OCI-LY1 (cell line): ENCODE data around the gene ATXN1.
"Not testable (repeated sequence)": the region's sequence is repeated elsewhere in the genome, so short reads cannot be mapped to it uniquely, and the experiment has no call there.

Source experiments
- H2AFZ ChIP-seq: fragments of 200-600 bp; sonication (generic), shearing (Covaris generic); 2 replicates; pipeline ENCODE4 v1.6.0; 2014; ENCODE audit warnings: antibody characterized with exemption, mild to moderate bottlenecking, low read length
- H3F3A ChIP-seq: fragments of 200-600 bp; sonication (generic), shearing (Covaris generic); 2 replicates; pipeline ENCODE4 v1.6.0; 2014; ENCODE audit warnings: mild to moderate bottlenecking, antibody characterized with exemption, low read length, moderate library complexity; ENCODE audit not compliant: insufficient read depth
- H3K27ac ChIP-seq: fragments of 200-600 bp; sonication (generic); 2 replicates; pipeline ENCODE4 v1.5.1; 2014; ENCODE audit warnings: low read length, mixed run types, mild to moderate bottlenecking, low read depth; ENCODE audit not compliant: poor library complexity, severe bottlenecking
- H3K27me3 ChIP-seq: fragments of 200-600 bp; sonication (generic); 2 replicates; pipeline ENCODE4 v1.6.0; 2014; ENCODE audit warnings: antibody characterized with exemption, mild to moderate bottlenecking, low read length, moderate library complexity; ENCODE audit not compliant: insufficient read depth
- H3K36me3 ChIP-seq: fragments of 200-600 bp; sonication (generic); 2 replicates; pipeline ENCODE4 v1.6.1; 2014; ENCODE audit warnings: mild to moderate bottlenecking, antibody characterized with exemption, low read length, moderate library complexity, mixed read lengths; ENCODE audit not compliant: insufficient read depth
- H3K4me1 ChIP-seq: fragments of 200-600 bp; sonication (generic); 2 replicates; pipeline ENCODE4 v1.5.1; 2014; ENCODE audit warnings: mild to moderate bottlenecking, low read length, moderate library complexity; ENCODE audit not compliant: insufficient read depth, severe bottlenecking
- H3K4me2 ChIP-seq: fragments of 200-600 bp; sonication (generic), shearing (Covaris generic); 2 replicates; pipeline ENCODE4 v1.6.1; 2014; ENCODE audit warnings: low read length
- H3K4me3 ChIP-seq: fragments of 200-600 bp; sonication (generic); 2 replicates; pipeline ENCODE4 v1.5.1; 2014; ENCODE audit warnings: low read length, low read depth, mild to moderate bottlenecking, mixed read lengths; ENCODE audit not compliant: poor library complexity, severe bottlenecking
- H3K79me2 ChIP-seq: fragments of 200-600 bp; shearing (Covaris generic); 2 replicates; pipeline ENCODE4 v1.6.1; 2016; ENCODE audit warnings: mixed run types, low read length, mixed read lengths; ENCODE audit not compliant: insufficient read depth
- H3K9ac ChIP-seq: fragments of 200-600 bp; sonication (generic), shearing (Covaris generic); 2 replicates; pipeline ENCODE4 v1.6.1; 2014; ENCODE audit warnings: mild to moderate bottlenecking, low read length, mixed read lengths
- H3K9me2 ChIP-seq: fragments of 200-600 bp; sonication (generic), shearing (Covaris generic); 2 replicates; pipeline ENCODE4 v1.6.1; 2014; ENCODE audit warnings: low read depth, mild to moderate bottlenecking, low read length, mixed read lengths
- H3K9me3 ChIP-seq: fragments of 200-600 bp; shearing (Covaris generic); 2 replicates; pipeline ENCODE4 v1.6.1; 2014; ENCODE audit warnings: low read length, mixed read lengths
- H4K20me1 ChIP-seq: fragments of 200-600 bp; sonication (generic), shearing (Covaris generic); 2 replicates; pipeline ENCODE4 v1.6.0; 2016; ENCODE audit warnings: mild to moderate bottlenecking, low read length; ENCODE audit not compliant: insufficient read depth
- EZH2 ChIP-seq: fragments of 200-600 bp; sonication (generic), shearing (Covaris generic); IDR thresholded peaks from 2 replicates; pipeline ENCODE4 v1.8.0; 2017; ENCODE audit warnings: borderline replicate concordance, mixed run types, mild to moderate bottlenecking, antibody characterized with exemption, low read length, moderate library complexity, mixed read lengths
- TF ChIP-seq, protein P1 (sequence below): fragments of 200-600 bp; sonication (generic), shearing (Covaris generic); IDR thresholded peaks from 2 replicates; pipeline ENCODE4 v1.5.1; 2017; ENCODE audit warnings: mild to moderate bottlenecking, antibody characterized with exemption, low read length, moderate library complexity, mixed read lengths

Gene ATXN1

DNA sequence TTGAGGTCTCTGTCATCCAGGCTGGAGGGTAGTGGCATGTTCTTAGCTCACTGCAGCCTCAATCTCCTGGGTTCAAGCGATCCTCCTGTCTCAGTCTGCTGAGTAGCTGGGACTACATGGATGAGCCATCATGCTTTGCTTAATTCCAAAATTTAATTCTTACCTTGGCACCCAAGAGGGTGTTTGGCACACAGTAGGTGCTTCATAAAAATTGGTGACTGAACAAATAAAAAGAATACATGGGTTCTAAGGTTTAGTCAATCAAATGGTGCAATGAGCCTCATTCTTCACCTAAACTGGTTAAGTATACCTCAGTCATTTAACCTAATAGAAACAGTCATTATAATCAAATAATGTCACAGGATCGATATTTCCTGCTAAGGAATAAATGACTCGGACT is 352.5 kb downstream of the ATXN1 start:
- no peaks in the 10 kb centered on the region for H3K9me2 ChIP-seq
- no peak for TF ChIP-seq EZH2
- TF ChIP-seq, protein P1, sequence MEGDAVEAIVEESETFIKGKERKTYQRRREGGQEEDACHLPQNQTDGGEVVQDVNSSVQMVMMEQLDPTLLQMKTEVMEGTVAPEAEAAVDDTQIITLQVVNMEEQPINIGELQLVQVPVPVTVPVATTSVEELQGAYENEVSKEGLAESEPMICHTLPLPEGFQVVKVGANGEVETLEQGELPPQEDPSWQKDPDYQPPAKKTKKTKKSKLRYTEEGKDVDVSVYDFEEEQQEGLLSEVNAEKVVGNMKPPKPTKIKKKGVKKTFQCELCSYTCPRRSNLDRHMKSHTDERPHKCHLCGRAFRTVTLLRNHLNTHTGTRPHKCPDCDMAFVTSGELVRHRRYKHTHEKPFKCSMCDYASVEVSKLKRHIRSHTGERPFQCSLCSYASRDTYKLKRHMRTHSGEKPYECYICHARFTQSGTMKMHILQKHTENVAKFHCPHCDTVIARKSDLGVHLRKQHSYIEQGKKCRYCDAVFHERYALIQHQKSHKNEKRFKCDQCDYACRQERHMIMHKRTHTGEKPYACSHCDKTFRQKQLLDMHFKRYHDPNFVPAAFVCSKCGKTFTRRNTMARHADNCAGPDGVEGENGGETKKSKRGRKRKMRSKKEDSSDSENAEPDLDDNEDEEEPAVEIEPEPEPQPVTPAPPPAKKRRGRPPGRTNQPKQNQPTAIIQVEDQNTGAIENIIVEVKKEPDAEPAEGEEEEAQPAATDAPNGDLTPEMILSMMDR: no peak
- no peak overlapping the region for H2AFZ ChIP-seq

DNA sequence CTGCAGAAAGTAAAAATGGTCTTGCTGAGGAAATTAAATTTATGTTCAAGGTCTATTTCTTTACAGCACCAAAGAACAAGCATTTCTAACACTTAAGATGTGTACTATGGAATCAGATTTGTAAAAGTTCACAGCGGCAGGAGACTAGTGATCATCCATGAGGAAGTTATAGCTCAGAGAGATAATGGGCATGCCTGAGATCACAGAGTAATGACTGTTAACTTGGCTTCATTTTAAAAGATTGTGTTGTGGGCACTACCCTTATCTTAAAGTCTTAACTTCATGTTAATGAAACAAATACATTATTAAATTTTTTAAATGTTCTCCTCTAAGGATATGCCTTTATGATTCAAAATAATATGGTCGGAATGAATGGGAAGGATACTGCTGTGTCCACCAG is 354.3 kb downstream of the ATXN1 start:
- Histone ChIP-seq H3K9me3 (no peaks in the 10 kb centered on the region), H3F3A (no peaks in the 10 kb centered on the region), H3K4me3 (no peak overlapping the region), H3K27ac (no peak overlapping the region), H3K36me3 (no peaks in the 10 kb centered on the region), H3K4me2 (no peak overlapping the region), H3K79me2 (no peaks in the 10 kb centered on the region), H3K9ac (no peak overlapping the region), H4K20me1 (no peaks in the 10 kb centered on the region), H3K27me3 (no peaks in the 10 kb centered on the region), H3K9me2 (no peaks in the 10 kb centered on the region), H2AFZ (no peak overlapping the region), H3K4me1 (no peaks in the 10 kb centered on the region)
- TF ChIP-seq, protein P1: no peak
- TF ChIP-seq EZH2: no peak

More for the DNA sequence above, 352.5 kb downstream of the ATXN1 start:
- no peaks in the 10 kb centered on the region for H3K79me2 ChIP-seq
- H3K4me3 ChIP-seq: no peak overlapping the region
- H3K4me1 ChIP-seq: peaks cover 6% of the 10 kb centered on the region
- H4K20me1 ChIP-seq: no peaks in the 10 kb centered on the region
- H3K27ac ChIP-seq: no peak overlapping the region
- H3K27me3 ChIP-seq: no peaks in the 10 kb centered on the region
- H3K9ac ChIP-seq: no peak overlapping the region
- H3K9me3 ChIP-seq: no peaks in the 10 kb centered on the region
- no peaks in the 10 kb centered on the region for H3F3A ChIP-seq
- no peak overlapping the region for H3K4me2 ChIP-seq
- no peaks in the 10 kb centered on the region for H3K36me3 ChIP-seq

DNA sequence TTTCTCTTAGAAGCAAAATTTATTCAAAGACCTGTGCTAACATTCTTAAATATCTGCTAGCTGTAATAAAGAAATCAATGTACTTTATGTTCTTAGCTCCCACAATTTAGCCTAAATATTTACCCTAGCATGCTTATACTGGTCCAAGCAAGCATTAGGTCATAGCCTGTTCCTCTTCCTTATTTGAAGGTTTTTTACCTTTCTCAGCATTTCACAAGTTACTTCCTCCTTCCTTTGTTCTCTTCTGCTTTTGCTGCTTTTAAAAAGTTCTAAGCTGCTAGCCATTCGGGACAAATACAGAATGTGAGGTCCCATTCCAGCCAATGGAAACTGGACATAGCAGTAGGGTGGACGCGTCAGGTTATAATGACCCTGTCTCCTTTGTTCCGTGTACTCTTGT is 354.7 kb downstream of the ATXN1 start:
- H3K9me3 ChIP-seq, H3K9ac ChIP-seq, H4K20me1 ChIP-seq, H3K27me3 ChIP-seq, H3K9me2 ChIP-seq, H3K4me2 ChIP-seq, H3F3A ChIP-seq, H3K27ac ChIP-seq, H2AFZ ChIP-seq, H3K4me1 ChIP-seq, H3K4me3 ChIP-seq, H3K36me3 ChIP-seq, H3K79me2 ChIP-seq: not testable (repeated sequence)

DNA sequence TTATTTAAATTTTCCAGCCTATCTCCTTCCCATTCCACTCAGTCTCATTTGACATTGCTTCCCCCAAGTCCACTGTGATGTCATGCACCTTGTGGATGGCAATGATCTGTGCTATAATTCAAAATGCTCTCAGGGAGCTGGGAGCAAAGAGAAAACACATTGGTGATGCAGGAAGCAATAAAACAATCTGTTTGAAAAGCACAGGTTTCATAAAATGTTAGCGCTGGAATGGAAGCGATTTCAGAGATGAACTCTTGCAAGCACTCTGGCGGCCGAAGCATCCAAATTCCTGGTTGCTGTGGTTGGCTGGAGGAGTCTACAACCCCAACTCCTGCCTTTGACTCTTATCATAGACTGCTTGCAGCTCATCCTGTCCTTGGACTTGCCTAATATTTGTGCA is 355.9 kb downstream of the ATXN1 start:
- H3K4me1 ChIP-seq: no peaks in the 10 kb centered on the region
- no peaks in the 10 kb centered on the region for H3K9me2 ChIP-seq
- no peak overlapping the region for H3K27ac ChIP-seq
- no peaks in the 10 kb centered on the region for H3K79me2 ChIP-seq
- H3K9me3 ChIP-seq: no peaks in the 10 kb centered on the region
- TF ChIP-seq EZH2: no peak
- TF ChIP-seq, protein P1: no peak
- no peaks in the 10 kb centered on the region for H3K27me3 ChIP-seq
- no peak overlapping the region for H3K4me3 ChIP-seq
- no peaks in the 10 kb centered on the region for H3F3A ChIP-seq
- no peak overlapping the region for H3K9ac ChIP-seq
- no peaks in the 10 kb centered on the region for H3K36me3 ChIP-seq
- H4K20me1 ChIP-seq: no peaks in the 10 kb centered on the region
- H3K4me2 ChIP-seq: no peak overlapping the region
- no peak overlapping the region for H2AFZ ChIP-seq
